CD4-positive, alpha-beta T cell (primary cell): ENCODE data around the gene ALG11. TPM values are rescaled to one million over a fixed set of nuclear protein-coding genes. Genes with fewer than 3 reads are reported as not detected.
"Not testable (repeated sequence)": the region's sequence is repeated elsewhere in the genome, so short reads cannot be mapped to it uniquely, and the experiment has no call there.

ENCODE experiments used
- ATAC-seq: fragments of 200-7000 bp; cut with Tn5 transposase; one replicate; pipeline ENCODE4 v1.10.0; 2022; ENCODE audit warnings: mild to moderate bottlenecking; ENCODE audit not compliant: poor library complexity
- CTCF ChIA-PET: fragments of 350-600 bp; sonication (Branson Sonifier 250); formaldehyde crosslinking; loops from one replicate; lab custom pipeline; 2021; ENCODE audit warnings: antibody characterized with exemption, inconsistent platforms; lab: Charles Lee
- POLR2A ChIA-PET: fragments of 350-600 bp; sonication (Branson Sonifier 250); formaldehyde crosslinking; loops from one replicate; lab custom pipeline; 2021; ENCODE audit warnings: antibody characterized with exemption, inconsistent platforms; lab: Charles Lee
- DNase-seq, 14 experiments: peaks; one replicate each; pipeline ENCODE4 v3.0.0-alpha.2; 2013 to 2020; ENCODE audit warnings: mixed read lengths in 2 of 14
- H3K27ac ChIP-seq, 2 donors: one replicate each; pipeline versions ENCODE4 v1.5.1 to v1.7.0; 2013; ENCODE audit warnings: low read length in 2 of 2, low read depth in 1 of 2, mild to moderate bottlenecking in 1 of 2
- H3K27me3 ChIP-seq, 2 experiments: 1 replicate in 1 of 2; 2 replicates in 1 of 2; pipeline versions ENCODE4 v1.6.1 to v1.7.0; 2013; ENCODE audit warnings: low read length in 2 of 2, control low read depth in 1 of 2, mild to moderate bottlenecking in 1 of 2, moderate library complexity in 1 of 2; ENCODE audit not compliant: insufficient read depth in 2 of 2, control insufficient read depth in 1 of 2
- H3K36me3 ChIP-seq: one replicate; pipeline ENCODE4 v1.6.1; 2013; ENCODE audit warnings: low read length, control low read depth; ENCODE audit not compliant: insufficient read depth
- H3K4me1 ChIP-seq: one replicate; pipeline ENCODE4 v1.6.1; 2013; ENCODE audit warnings: low read length, control low read depth; ENCODE audit not compliant: insufficient read depth
- H3K4me3 ChIP-seq: one replicate; pipeline ENCODE4 v1.5.1; 2013; ENCODE audit warnings: mild to moderate bottlenecking, low read length, moderate library complexity
- H3K9me3 ChIP-seq, 2 experiments: 1 replicate in 1 of 2; 2 replicates in 1 of 2; pipeline versions ENCODE4 v1.6.1 to v1.7.0; 2013; ENCODE audit warnings: low read length in 2 of 2, mild to moderate bottlenecking in 2 of 2, control low read depth in 1 of 2, moderate library complexity in 1 of 2; ENCODE audit not compliant: control insufficient read depth in 1 of 2, insufficient read depth in 1 of 2
- H3K27ac Mint-ChIP-seq: one replicate; pipeline ENCODE4 v1.8.0; 2020; ENCODE audit warnings: mixed read lengths
- H3K27me3 Mint-ChIP-seq: one replicate; pipeline ENCODE4 v1.8.0; 2021; ENCODE audit warnings: mixed read lengths
- H3K36me3 Mint-ChIP-seq: one replicate; pipeline ENCODE4 v1.8.0; 2021; ENCODE audit warnings: low read depth, mixed read lengths
- H3K4me1 Mint-ChIP-seq: one replicate; pipeline ENCODE4 v1.8.0; 2021; ENCODE audit warnings: low read depth, mixed read lengths
- H3K4me3 Mint-ChIP-seq: one replicate; pipeline ENCODE4 v1.8.0; 2020; ENCODE audit warnings: mild to moderate bottlenecking, mixed read lengths
- H3K9me3 Mint-ChIP-seq: one replicate; pipeline ENCODE4 v1.8.0; 2020; ENCODE audit warnings: mixed read lengths
- intact Hi-C, 2 experiments: fragments of 100-400 bp; cut with DNase I in 1 of 2; cut with micrococcal nuclease in 1 of 2; formaldehyde crosslinking; loops; one replicate each; pipeline versions ENCODE4 v1.15.1 to v1.9.0; 2023 to 2025; cut with DNase I, micrococcal nuclease
- total RNA-seq, 174 experiments: library from RNA in 2 of 174; stranded (reverse) in 2 of 174; gene quantifications; one replicate each; pipeline ENCODE4 v1.2.3 and lab custom pipeline; 2021 to 2026
- TF ChIP-seq, protein P1 (sequence below): fragments of 200-600 bp; IDR thresholded peaks from one replicate; pipeline ENCODE4 v1.8.0; 2022; ENCODE audit warnings: antibody characterized with exemption, mild to moderate bottlenecking

ALG11 gene
- total RNA-seq, 2 experiments from 2014 or later = 25.8 to 29.8 TPM

DNA sequence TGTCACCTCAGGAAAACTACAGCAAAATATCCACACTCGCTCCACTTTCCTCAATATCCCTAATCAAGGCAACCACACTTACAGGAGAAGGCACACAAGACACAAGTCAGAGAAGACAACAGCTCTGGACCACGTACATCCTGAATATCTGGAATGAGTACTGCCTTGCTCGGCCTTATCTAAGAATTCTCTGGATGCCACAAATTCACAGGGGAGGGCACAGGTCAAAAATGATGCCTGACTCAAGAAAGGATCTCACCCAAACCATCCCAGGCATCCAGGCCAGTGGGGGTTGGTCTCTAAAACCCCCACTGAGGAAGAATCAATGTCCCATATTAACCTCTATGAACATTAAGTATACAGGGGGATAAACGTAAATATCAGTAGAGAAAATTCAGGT is 30.8 kb upstream of the ALG11 start:
- Mint-ChIP-seq H3K36me3 (peaks cover 4% of the 10 kb centered on the region), H3K4me1 (no peaks in the 10 kb centered on the region), H3K27me3 (peaks cover 5% of the 10 kb centered on the region), H3K4me3 (no peak overlapping the region), H3K27ac (no peak overlapping the region), H3K9me3 (peaks cover 7% of the 10 kb centered on the region)
- Histone ChIP-seq H3K4me1 (no peaks in the 10 kb centered on the region), H3K9me3 (peaks cover 0 to 10% of the 10 kb centered on the region in 2 experiments), H3K36me3 (no peaks in the 10 kb centered on the region), H3K4me3 (no peak overlapping the region), H3K27me3 (no peaks in the 10 kb centered on the region), H3K27ac (no peak overlapping the region)
- TF ChIP-seq, protein P1, sequence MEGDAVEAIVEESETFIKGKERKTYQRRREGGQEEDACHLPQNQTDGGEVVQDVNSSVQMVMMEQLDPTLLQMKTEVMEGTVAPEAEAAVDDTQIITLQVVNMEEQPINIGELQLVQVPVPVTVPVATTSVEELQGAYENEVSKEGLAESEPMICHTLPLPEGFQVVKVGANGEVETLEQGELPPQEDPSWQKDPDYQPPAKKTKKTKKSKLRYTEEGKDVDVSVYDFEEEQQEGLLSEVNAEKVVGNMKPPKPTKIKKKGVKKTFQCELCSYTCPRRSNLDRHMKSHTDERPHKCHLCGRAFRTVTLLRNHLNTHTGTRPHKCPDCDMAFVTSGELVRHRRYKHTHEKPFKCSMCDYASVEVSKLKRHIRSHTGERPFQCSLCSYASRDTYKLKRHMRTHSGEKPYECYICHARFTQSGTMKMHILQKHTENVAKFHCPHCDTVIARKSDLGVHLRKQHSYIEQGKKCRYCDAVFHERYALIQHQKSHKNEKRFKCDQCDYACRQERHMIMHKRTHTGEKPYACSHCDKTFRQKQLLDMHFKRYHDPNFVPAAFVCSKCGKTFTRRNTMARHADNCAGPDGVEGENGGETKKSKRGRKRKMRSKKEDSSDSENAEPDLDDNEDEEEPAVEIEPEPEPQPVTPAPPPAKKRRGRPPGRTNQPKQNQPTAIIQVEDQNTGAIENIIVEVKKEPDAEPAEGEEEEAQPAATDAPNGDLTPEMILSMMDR = no peak
- DNase-seq (no peak), ATAC-seq (no peak)
- ChIA-PET POLR2A (no interaction called here), CTCF (no interaction called here)
- intact Hi-C loops = no loop called here

DNA sequence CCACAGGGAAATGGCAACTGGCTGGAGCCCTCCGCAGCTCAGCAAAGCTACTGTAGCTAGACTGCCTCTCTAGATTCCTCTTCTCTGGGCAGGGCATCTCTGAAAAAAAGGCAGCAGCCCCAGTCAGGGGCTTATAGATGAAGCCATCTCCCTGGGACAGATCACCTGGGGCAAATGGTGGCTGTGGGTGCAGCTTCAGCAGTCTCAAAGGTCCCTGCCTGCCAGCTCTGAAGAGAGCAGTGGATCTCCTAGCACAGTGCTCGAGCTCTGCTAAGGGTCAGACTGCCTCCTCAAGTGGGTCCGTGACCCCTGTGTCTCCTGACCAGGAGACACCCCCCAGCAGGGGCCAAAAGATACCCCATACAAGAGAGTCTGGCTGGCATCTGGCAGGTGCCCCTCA is 28.9 kb upstream of the ALG11 start:
- H3K27me3 Mint-ChIP-seq, H3K4me1 ChIP-seq, CTCF ChIA-PET, H3K27ac ChIP-seq, ATAC-seq, H3K27ac Mint-ChIP-seq, H3K27me3 ChIP-seq, H3K4me3 Mint-ChIP-seq, H3K36me3 Mint-ChIP-seq, H3K36me3 ChIP-seq, DNase-seq, H3K9me3 Mint-ChIP-seq, intact Hi-C loops, POLR2A ChIA-PET, H3K4me1 Mint-ChIP-seq, H3K4me3 ChIP-seq: not testable (repeated sequence)
- H3K9me3 ChIP-seq = peaks cover 0 to 10% of the 10 kb centered on the region in 2 experiments

DNA sequence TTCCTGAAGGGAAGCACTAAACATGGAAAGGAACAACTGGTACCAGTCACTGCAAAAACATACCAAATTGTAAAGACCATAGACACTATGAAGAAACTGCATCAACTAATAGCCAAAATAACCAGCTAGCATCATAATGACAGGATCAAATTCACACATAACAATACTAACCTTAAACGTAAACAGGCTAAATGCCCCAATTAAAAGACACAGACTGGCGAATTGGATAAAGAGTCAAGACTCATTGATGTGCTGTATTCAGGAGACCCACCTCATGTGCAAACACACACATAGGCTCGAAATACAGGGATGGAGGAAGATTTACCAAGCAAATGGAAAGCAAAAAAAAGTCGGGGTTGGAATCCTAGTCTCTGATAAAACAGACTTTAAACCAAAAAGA is 27.3 kb upstream of the ALG11 start:
- H3K27ac ChIP-seq, H3K27ac Mint-ChIP-seq, H3K36me3 Mint-ChIP-seq, H3K4me3 Mint-ChIP-seq, H3K4me1 ChIP-seq, intact Hi-C loops, DNase-seq, H3K4me3 ChIP-seq, ATAC-seq, H3K27me3 Mint-ChIP-seq, H3K27me3 ChIP-seq, H3K9me3 Mint-ChIP-seq, CTCF ChIA-PET, POLR2A ChIA-PET, H3K4me1 Mint-ChIP-seq, H3K36me3 ChIP-seq: not testable (repeated sequence)
- peaks cover 0 to 10% of the 10 kb centered on the region in 2 experiments for H3K9me3 ChIP-seq

DNA sequence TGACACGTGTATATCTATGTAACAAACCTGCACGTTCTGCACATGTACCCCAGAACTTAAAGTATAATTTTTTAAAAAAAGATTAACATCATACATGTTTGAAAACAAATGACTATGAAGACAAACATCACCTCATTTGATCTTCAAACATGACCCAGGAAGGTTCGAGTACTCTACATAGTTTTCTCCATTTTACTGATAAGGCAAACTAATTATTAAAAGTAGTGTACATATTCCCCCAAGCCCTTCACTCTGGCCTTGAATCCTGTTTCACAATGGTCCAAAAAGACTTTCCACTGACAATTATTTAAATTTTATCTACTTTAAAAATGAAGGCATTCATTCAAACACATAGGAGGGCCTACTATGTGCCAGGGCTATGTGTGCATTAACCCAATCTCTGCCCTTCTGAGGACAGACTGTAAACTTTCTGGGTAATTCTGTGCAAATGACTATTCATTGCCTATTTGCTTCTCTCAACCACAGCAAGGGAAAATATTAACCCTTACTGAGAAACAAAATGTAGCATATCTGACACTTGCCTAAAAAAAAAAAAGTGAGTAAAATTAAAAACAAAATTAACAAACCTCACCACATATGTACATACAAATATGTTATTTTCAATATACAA is 23.1 kb upstream of the ALG11 start:
- H3K27ac Mint-ChIP-seq = no peak overlapping the region
- ChIA-PET CTCF (no interaction called here), POLR2A (no interaction called here)
- H3K36me3 ChIP-seq = no peaks in the 10 kb centered on the region
- peaks cover 8% of the 10 kb centered on the region for H3K9me3 Mint-ChIP-seq
- H3K4me1 Mint-ChIP-seq = no peaks in the 10 kb centered on the region
- no peak overlapping the region for H3K27ac ChIP-seq
- H3K27me3 ChIP-seq = no peaks in the 10 kb centered on the region
- no peak for ATAC-seq
- H3K4me3 ChIP-seq = no peak overlapping the region
- no peaks in the 10 kb centered on the region for H3K9me3 ChIP-seq
- H3K36me3 Mint-ChIP-seq = peaks cover 2% of the 10 kb centered on the region
- no peaks in the 10 kb centered on the region for H3K4me1 ChIP-seq
- H3K27me3 Mint-ChIP-seq = peaks cover 3% of the 10 kb centered on the region
- TF ChIP-seq, protein P1 = no peak
- no peak for DNase-seq
- intact Hi-C loops = no loop called here
- H3K4me3 Mint-ChIP-seq = no peak overlapping the region
